ENCODE data around the gene SH3RF3.

The SH3RF3 gene

GRCh38 chr2:109387221-109387735, 258.3 kb downstream of the SH3RF3 start:
- no peak for FAIRE-seq
- DNase-seq (ENCODE audit: insufficient read length, low spot score): no peak
- TF ChIP-seq PAX5 (IDR thresholded peaks at IDR 0.05; ENCODE audit: insufficient read depth, low read length, severe bottlenecking): no peak
- TF ChIP-seq TAF1 (IDR thresholded peaks at IDR 0.05; ENCODE audit: low read depth, low read length): no peak
- TF ChIP-seq POLR2AphosphoS5 (IDR thresholded peaks at IDR 0.05; ENCODE audit: low read depth, low read length): no peak
- no peak for TF ChIP-seq POLR2A (IDR thresholded peaks at IDR 0.05; ENCODE audit: low read depth, low read length)
- TF ChIP-seq POU2F2 (IDR thresholded peaks at IDR 0.05; ENCODE audit: low read depth, low read length): no peak
- TF ChIP-seq SPI1 (IDR thresholded peaks at IDR 0.05; ENCODE audit: low read depth, low read length): no peak

GRCh38 chr2:109387778-109388469, 258.9 kb downstream of the SH3RF3 start:
- FAIRE-seq (no peak), DNase-seq (ENCODE audit: insufficient read length, low spot score) (no peak)
- TF ChIP-seq PAX5 (IDR thresholded peaks at IDR 0.05; ENCODE audit: insufficient read depth, low read length, severe bottlenecking) (no peak), SPI1 (IDR thresholded peaks at IDR 0.05; ENCODE audit: low read depth, low read length) (no peak), POLR2AphosphoS5 (IDR thresholded peaks at IDR 0.05; ENCODE audit: low read depth, low read length) (no peak), POU2F2 (IDR thresholded peaks at IDR 0.05; ENCODE audit: low read depth, low read length) (no peak), POLR2A (IDR thresholded peaks at IDR 0.05; ENCODE audit: low read depth, low read length) (no peak), TAF1 (IDR thresholded peaks at IDR 0.05; ENCODE audit: low read depth, low read length) (no peak)

GRCh38 chr2:109391243-109391642, 262.2 kb downstream of the SH3RF3 start:
- no peak for DNase-seq (ENCODE audit: insufficient read length, low spot score)
- TF ChIP-seq PAX5 (IDR thresholded peaks at IDR 0.05; ENCODE audit: insufficient read depth, low read length, severe bottlenecking): no peak
- TF ChIP-seq POLR2A (IDR thresholded peaks at IDR 0.05; ENCODE audit: low read depth, low read length): no peak
- TF ChIP-seq SPI1 (IDR thresholded peaks at IDR 0.05; ENCODE audit: low read depth, low read length): no peak
- TF ChIP-seq POLR2AphosphoS5 (IDR thresholded peaks at IDR 0.05; ENCODE audit: low read depth, low read length): no peak
- no peak for TF ChIP-seq TAF1 (IDR thresholded peaks at IDR 0.05; ENCODE audit: low read depth, low read length)
- TF ChIP-seq POU2F2 (IDR thresholded peaks at IDR 0.05; ENCODE audit: low read depth, low read length): no peak
- FAIRE-seq: no peak

GRCh38 chr2:109392140-109392539, 263.1 kb downstream of the SH3RF3 start:
- FAIRE-seq (no peak), DNase-seq (ENCODE audit: insufficient read length, low spot score) (no peak)
- TF ChIP-seq TAF1 (IDR thresholded peaks at IDR 0.05; ENCODE audit: low read depth, low read length): no peak
- TF ChIP-seq POU2F2 (IDR thresholded peaks at IDR 0.05; ENCODE audit: low read depth, low read length): no peak
- TF ChIP-seq PAX5 (IDR thresholded peaks at IDR 0.05; ENCODE audit: insufficient read depth, low read length, severe bottlenecking): no peak
- no peak for TF ChIP-seq POLR2AphosphoS5 (IDR thresholded peaks at IDR 0.05; ENCODE audit: low read depth, low read length)
- TF ChIP-seq POLR2A (IDR thresholded peaks at IDR 0.05; ENCODE audit: low read depth, low read length): no peak
- TF ChIP-seq SPI1 (IDR thresholded peaks at IDR 0.05; ENCODE audit: low read depth, low read length): no peak

DNA sequence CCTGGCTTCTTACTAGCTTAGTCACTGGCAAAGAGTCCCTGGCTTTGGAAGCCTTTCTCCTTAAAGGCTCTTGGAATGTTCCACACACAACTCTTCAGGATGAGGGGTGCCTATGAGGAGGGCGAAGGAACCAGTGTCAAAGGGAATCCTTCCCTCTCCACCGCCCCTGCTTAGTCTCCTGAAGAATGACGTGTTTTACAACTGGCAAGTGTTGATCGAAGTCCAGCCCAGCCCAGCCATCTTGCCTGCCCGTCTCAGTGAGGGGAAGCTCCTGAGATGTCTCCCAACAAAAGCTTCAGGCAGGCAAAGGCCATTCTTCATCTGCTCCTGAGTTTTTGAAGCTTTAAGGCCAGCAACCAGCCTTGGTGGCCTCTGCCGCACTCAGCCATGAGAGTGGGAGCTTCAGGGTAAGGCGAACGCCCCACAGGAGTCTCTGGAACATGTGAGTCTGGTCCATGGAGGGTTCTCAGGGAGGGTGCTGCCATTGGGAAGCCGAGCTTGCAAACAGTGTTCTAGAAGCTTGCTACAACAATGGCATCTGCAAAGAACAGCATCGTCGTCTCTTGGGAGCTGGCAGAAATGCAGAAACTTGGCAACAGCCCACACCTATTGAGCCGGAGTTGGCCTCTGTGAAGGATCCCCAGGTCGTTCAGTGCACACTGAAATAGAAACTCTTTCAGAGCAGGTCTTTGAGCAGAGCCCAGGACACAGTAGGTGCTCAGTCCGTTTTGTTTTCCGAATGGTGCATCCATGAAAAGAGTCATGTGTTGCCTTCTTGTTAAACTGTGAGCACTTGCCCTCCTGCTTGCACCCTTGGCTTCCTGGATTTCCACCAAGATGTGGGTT, 264.0 kb downstream of the SH3RF3 start:
- DNase-seq (ENCODE audit: insufficient read length, low spot score) (no peak), FAIRE-seq (no peak)
- TF ChIP-seq POLR2AphosphoS5 (IDR thresholded peaks at IDR 0.05; ENCODE audit: low read depth, low read length) (no peak), POLR2A (IDR thresholded peaks at IDR 0.05; ENCODE audit: low read depth, low read length) (no peak), PAX5 (IDR thresholded peaks at IDR 0.05; ENCODE audit: insufficient read depth, low read length, severe bottlenecking) (no peak), POU2F2 (IDR thresholded peaks at IDR 0.05; ENCODE audit: low read depth, low read length) (no peak), TAF1 (IDR thresholded peaks at IDR 0.05; ENCODE audit: low read depth, low read length) (no peak), SPI1 (IDR thresholded peaks at IDR 0.05; ENCODE audit: low read depth, low read length) (no peak)

- no peak for FAIRE-seq
- no peak for DNase-seq (ENCODE audit: insufficient read length, low spot score)
- TF ChIP-seq POLR2A (IDR thresholded peaks at IDR 0.05; ENCODE audit: low read depth, low read length) (no peak), TAF1 (IDR thresholded peaks at IDR 0.05; ENCODE audit: low read depth, low read length) (no peak), POLR2AphosphoS5 (IDR thresholded peaks at IDR 0.05; ENCODE audit: low read depth, low read length) (no peak), SPI1 (IDR thresholded peaks at IDR 0.05; ENCODE audit: low read depth, low read length) (no peak), POU2F2 (IDR thresholded peaks at IDR 0.05; ENCODE audit: low read depth, low read length) (no peak)
Measured at GRCh38 chr2:109393662-109393972, 264.6 kb downstream of the SH3RF3 start.

DNA sequence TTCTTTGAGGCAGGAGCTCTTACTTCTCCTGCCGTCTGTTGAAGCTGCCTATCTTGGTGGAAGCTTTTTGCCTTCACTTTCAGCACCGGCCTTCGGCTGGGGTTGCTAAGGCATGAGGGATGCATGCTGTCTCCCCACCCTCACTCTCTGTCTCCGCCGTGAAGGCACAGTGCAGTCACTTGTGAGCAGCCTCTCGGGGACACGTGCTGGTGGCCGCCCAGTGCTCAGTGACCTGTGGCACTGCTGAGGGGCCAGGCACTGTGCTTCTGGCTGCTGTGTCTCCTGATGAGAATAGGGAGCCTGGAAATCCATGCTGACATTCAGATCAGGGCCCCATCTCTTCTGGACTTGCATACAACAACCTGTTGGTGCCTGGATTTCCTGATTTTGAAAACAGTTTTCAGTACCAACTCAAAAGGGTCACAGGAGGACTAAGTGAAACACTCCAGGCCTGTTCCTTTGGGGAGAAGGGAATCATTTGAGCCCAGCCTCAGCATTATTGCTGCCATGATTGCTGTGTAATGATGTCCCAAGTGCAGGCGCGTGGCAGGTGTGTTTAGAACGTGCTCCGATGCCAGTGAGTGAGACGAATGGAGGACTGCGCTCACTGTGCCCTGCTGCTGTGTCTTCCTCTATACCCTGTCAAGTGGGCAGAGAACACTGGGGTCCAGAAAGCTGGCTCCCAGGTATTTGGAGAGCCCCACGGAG, 266.6 kb downstream of the SH3RF3 start:
- TF ChIP-seq SPI1 (IDR thresholded peaks at IDR 0.05; ENCODE audit: low read depth, low read length) (no peak), POLR2A (IDR thresholded peaks at IDR 0.05; ENCODE audit: low read depth, low read length) (no peak), TAF1 (IDR thresholded peaks at IDR 0.05; ENCODE audit: low read depth, low read length) (no peak), POLR2AphosphoS5 (IDR thresholded peaks at IDR 0.05; ENCODE audit: low read depth, low read length) (no peak), POU2F2 (IDR thresholded peaks at IDR 0.05; ENCODE audit: low read depth, low read length) (no peak), PAX5 (IDR thresholded peaks at IDR 0.05; ENCODE audit: insufficient read depth, low read length, severe bottlenecking) (no peak)
- DNase-seq (ENCODE audit: insufficient read length, low spot score) (no peak), FAIRE-seq (no peak)

DNA sequence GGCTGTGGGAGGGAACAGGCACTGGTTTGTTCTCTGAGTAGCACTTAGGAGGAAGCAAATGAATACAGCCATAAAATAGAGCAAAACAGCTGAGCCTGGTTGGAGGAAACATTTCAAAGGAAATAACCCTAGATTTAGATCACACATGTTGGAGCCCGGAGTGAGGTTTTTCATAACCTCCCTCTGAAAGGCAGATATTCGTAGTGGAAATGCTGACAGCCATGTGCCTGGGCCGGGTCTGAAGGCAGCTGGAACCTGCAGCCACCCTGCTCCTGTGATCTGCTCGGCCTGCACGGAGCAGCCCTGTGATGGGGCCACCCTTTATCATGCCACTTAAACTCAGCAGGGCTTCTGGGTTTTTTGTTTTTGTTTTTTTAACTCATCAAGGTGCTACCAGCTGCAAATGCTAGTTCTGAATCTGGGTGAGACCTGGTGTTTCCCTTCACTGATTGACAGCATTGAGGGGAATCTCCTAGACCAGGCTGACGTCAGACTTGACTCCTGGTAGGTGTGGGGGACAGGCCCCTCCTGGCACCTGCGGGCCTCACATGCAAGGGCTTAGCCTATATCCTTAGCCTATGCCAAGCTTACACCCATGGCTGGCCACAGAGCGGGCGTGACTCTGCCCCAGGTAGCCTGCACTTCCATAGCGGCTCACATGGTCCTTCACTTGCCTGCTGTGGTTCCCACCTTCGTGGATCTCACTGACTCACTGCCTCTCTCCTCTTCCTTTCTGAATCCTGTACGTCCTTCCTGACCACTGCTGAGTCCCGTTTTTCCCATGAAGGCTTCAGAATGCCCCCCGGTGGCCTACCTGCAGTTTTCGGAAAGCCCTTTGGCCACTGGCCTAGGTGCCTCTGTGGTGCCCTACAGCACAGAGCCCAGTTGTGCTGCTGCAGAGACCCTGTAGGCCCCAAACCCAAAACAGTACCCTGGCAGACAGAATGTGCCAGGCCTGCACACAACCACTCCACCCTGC, 267.5 kb downstream of the SH3RF3 start:
- FAIRE-seq: no peak
- DNase-seq (ENCODE audit: insufficient read length, low spot score): no peak

More for the DNA sequence above, 267.5 kb downstream of the SH3RF3 start:
- TF ChIP-seq PAX5 (IDR thresholded peaks at IDR 0.05; ENCODE audit: insufficient read depth, low read length, severe bottlenecking) (no peak), POLR2A (IDR thresholded peaks at IDR 0.05; ENCODE audit: low read depth, low read length) (no peak), POU2F2 (IDR thresholded peaks at IDR 0.05; ENCODE audit: low read depth, low read length) (no peak), SPI1 (IDR thresholded peaks at IDR 0.05; ENCODE audit: low read depth, low read length) (no peak), TAF1 (IDR thresholded peaks at IDR 0.05; ENCODE audit: low read depth, low read length) (no peak), POLR2AphosphoS5 (IDR thresholded peaks at IDR 0.05; ENCODE audit: low read depth, low read length) (no peak)
